Natural killer cell (primary cell): ENCODE data around the gene KRTAP4-16. TPM values are rescaled to one million over a fixed set of nuclear protein-coding genes. Genes with fewer than 3 reads are reported as not detected.
"Not testable (repeated sequence)": the region's sequence is repeated elsewhere in the genome, so short reads cannot be mapped to it uniquely, and the experiment has no call there.

Source experiments
- ATAC-seq, 3 donors: fragments of 150-1000 bp in 2 of 3; fragments of 200-7000 bp in 1 of 3; cut with Tn5 transposase; 1 replicate in 1 of 3; 2 replicates in 2 of 3; pipeline ENCODE4 v1.10.0; 2021; ENCODE audit warnings: mild to moderate bottlenecking in 2 of 3, moderate library complexity in 2 of 3
- DNase-seq, 2 donors: peaks; one replicate each; pipeline versions ENCODE4 v3.0.0 to v3.0.0-alpha.2; 2013 to 2021; ENCODE audit warnings: mixed read lengths in 1 of 2
- H3K27ac ChIP-seq: one replicate; pipeline ENCODE4 v1.5.1; 2013; ENCODE audit warnings: mild to moderate bottlenecking, low read length
- H3K27me3 ChIP-seq: one replicate; pipeline ENCODE4 v1.6.1; 2013; ENCODE audit warnings: low read length; ENCODE audit not compliant: control insufficient read depth, insufficient read depth
- H3K36me3 ChIP-seq: one replicate; pipeline ENCODE4 v1.6.1; 2013; ENCODE audit warnings: low read length; ENCODE audit not compliant: control insufficient read depth, insufficient read depth
- H3K4me1 ChIP-seq: one replicate; pipeline ENCODE4 v1.6.1; 2013; ENCODE audit warnings: low read length; ENCODE audit not compliant: control insufficient read depth, insufficient read depth
- H3K4me3 ChIP-seq: one replicate; pipeline ENCODE4 v1.5.1; 2013; ENCODE audit warnings: low read length
- H3K9me3 ChIP-seq: one replicate; pipeline ENCODE4 v1.6.1; 2013; ENCODE audit warnings: low read length; ENCODE audit not compliant: control insufficient read depth, insufficient read depth
- H3K27ac Mint-ChIP-seq, 2 donors: one replicate each; pipeline ENCODE4 v1.8.0; 2022; ENCODE audit warnings: mild to moderate bottlenecking in 2 of 2, mixed read lengths in 2 of 2, moderate library complexity in 1 of 2
- H3K27me3 Mint-ChIP-seq, 2 donors: one replicate each; pipeline ENCODE4 v1.8.0; 2022; ENCODE audit warnings: low read depth in 2 of 2, mixed read lengths in 2 of 2
- H3K36me3 Mint-ChIP-seq: one replicate; pipeline ENCODE4 v1.8.0; 2022; ENCODE audit warnings: mixed read lengths
- H3K4me1 Mint-ChIP-seq, 2 donors: one replicate each; pipeline ENCODE4 v1.8.0; 2022; ENCODE audit warnings: mixed read lengths in 2 of 2
- H3K4me3 Mint-ChIP-seq: one replicate; pipeline ENCODE4 v1.8.0; 2022; ENCODE audit warnings: mild to moderate bottlenecking, moderate library complexity, mixed read lengths
- H3K9me3 Mint-ChIP-seq, 2 donors: one replicate each; pipeline ENCODE4 v1.8.0; 2022; ENCODE audit warnings: mixed read lengths in 2 of 2
- CTCF ChIP-seq: fragments of 200-600 bp; IDR thresholded peaks from one replicate; pipeline ENCODE4 v1.8.0; 2022; ENCODE audit warnings: antibody characterized with exemption
- WGBS: methylation state at CpG from one replicate; pipeline ENCODE4 v1.1.7; 2013; ENCODE audit warnings: missing lambda C conversion rate; ENCODE audit not compliant: insufficient coverage; 5-methylcytosine and 5-hydroxymethylcytosine counted together
- intact Hi-C: fragments of 100-400 bp; cut with micrococcal nuclease; formaldehyde crosslinking; loops from one replicate; pipeline ENCODE4 v1.14.2; 2022
- total RNA-seq, 4 donors: library from RNA; stranded (reverse); fragments of 120-200 nt in 1 of 4; gene quantifications; one replicate each; pipeline versions ENCODE4 v1.2.3 to v1.2.4, GENCODE V29; 2013 to 2022

Gene KRTAP4-16
- total RNA-seq, 3 donors from 2014 or later (not counting 1 experiment from before 2014, with no cell fraction given) = not detected

GRCh38 chr17:41141361-41141760, 39.4 kb upstream of the KRTAP4-16 start:
- H3K27me3 ChIP-seq = no peaks in the 10 kb centered on the region
- peaks cover 15 to 22% of the 10 kb centered on the region in 2 donors for H3K27me3 Mint-ChIP-seq
- TF ChIP-seq CTCF = no peak
- no peaks in the 10 kb centered on the region for H3K36me3 ChIP-seq
- no peaks in the 10 kb centered on the region for H3K9me3 ChIP-seq
- H3K36me3 Mint-ChIP-seq = no peaks in the 10 kb centered on the region
- intact Hi-C loops = no loop called here
- no peak overlapping the region for H3K4me3 ChIP-seq
- no peak overlapping the region for H3K27ac ChIP-seq
- no peak overlapping the region for H3K4me3 Mint-ChIP-seq
- H3K9me3 Mint-ChIP-seq = peaks cover 4 to 5% of the 10 kb centered on the region in 2 donors
- H3K27ac Mint-ChIP-seq = no peak overlapping the region
- no peaks in the 10 kb centered on the region for H3K4me1 ChIP-seq
- DNase-seq (no peak), ATAC-seq (no peak)
- no peaks in the 10 kb centered on the region for H3K4me1 Mint-ChIP-seq

- no peak within 1 kb of the TSS for H3K4me3 Mint-ChIP-seq
- H3K4me3 ChIP-seq = no peak within 1 kb of the TSS
- no peak within 1 kb of the TSS for H3K27ac Mint-ChIP-seq
- ATAC-seq = no peak
- no peaks in the 10 kb centered on the region for H3K36me3 Mint-ChIP-seq
- 92% methylated on average over 6 of the region's 6 CpGs for WGBS
- intact Hi-C loops = no loop called here
- peaks cover 4 to 5% of the 10 kb centered on the region in 2 donors for H3K9me3 Mint-ChIP-seq
- no peak for TF ChIP-seq CTCF
- H3K36me3 ChIP-seq = no peaks in the 10 kb centered on the region
- H3K27me3 ChIP-seq = no peaks in the 10 kb centered on the region
- H3K27me3 Mint-ChIP-seq = peaks cover 18 to 22% of the 10 kb centered on the region in 2 donors
- no peak within 1 kb of the TSS for H3K27ac ChIP-seq
- no peaks in the 10 kb centered on the region for H3K9me3 ChIP-seq
- H3K4me1 Mint-ChIP-seq = no peaks in the 10 kb centered on the region
- DNase-seq = no peak
- H3K4me1 ChIP-seq = no peaks in the 10 kb centered on the region
Measured at GRCh38 chr17:41140360-41141131, 38.5 kb upstream of the KRTAP4-16 start, which contains the start of gene KRTAP4-6. Gene KRTAP4-6, minus strand, starts transcription at chr17:41140544. Its CDS starts 57 bp downstream, at chr17:41140487.

- H3K27me3 ChIP-seq, H3K4me3 ChIP-seq, intact Hi-C loops, DNase-seq, H3K27ac ChIP-seq, ATAC-seq, H3K9me3 Mint-ChIP-seq, H3K36me3 ChIP-seq, H3K9me3 ChIP-seq, H3K36me3 Mint-ChIP-seq, H3K27ac Mint-ChIP-seq, H3K4me1 ChIP-seq, H3K4me3 Mint-ChIP-seq, H3K4me1 Mint-ChIP-seq: not testable (repeated sequence)
- peaks cover 16 to 18% of the 10 kb centered on the region in 2 donors for H3K27me3 Mint-ChIP-seq
- WGBS = 89% methylated on average over 12 of the region's 12 CpGs
Measured at GRCh38 chr17:41139865-41140264, 37.9 kb upstream of the KRTAP4-16 start.

GRCh38 chr17:41133880-41134735, 32.1 kb upstream of the KRTAP4-16 start:
- H3K4me3 ChIP-seq = no peak overlapping the region
- no peaks in the 10 kb centered on the region for H3K27me3 ChIP-seq
- no peak overlapping the region for H3K4me3 Mint-ChIP-seq
- no peak overlapping the region for H3K27ac ChIP-seq
- 11% methylated on average over 2 of the region's 2 CpGs for WGBS
- no peaks in the 10 kb centered on the region for H3K9me3 ChIP-seq
- peaks cover 8 to 11% of the 10 kb centered on the region in 2 donors for H3K27me3 Mint-ChIP-seq
- H3K27ac Mint-ChIP-seq = no peak overlapping the region
- H3K4me1 Mint-ChIP-seq = no peaks in the 10 kb centered on the region
- H3K36me3 Mint-ChIP-seq = no peaks in the 10 kb centered on the region
- intact Hi-C loops = loop anchor here (5.0 kb wide), 1 partner anchor 42 kb away; no protein-coding TSS in a partner anchor
- no peaks in the 10 kb centered on the region for H3K9me3 Mint-ChIP-seq
- DNase-seq (peak in 1 of 2 donors; percentile 29), ATAC-seq (no peak)
- TF ChIP-seq CTCF = no peak
- no peaks in the 10 kb centered on the region for H3K36me3 ChIP-seq
- no peaks in the 10 kb centered on the region for H3K4me1 ChIP-seq
